COLO829 (cell line): ENCODE measurements around the gene AP4S1.

Source experiments
- DNase-seq: peaks from one replicate; pipeline ENCODE4 v3.0.0; 2012; ENCODE audit warnings: low spot score

AP4S1 gene

GRCh38 chr14:31138301-31138700 lies 112.9 kb downstream of the AP4S1 start:
- DNase-seq: no peak

GRCh38 chr14:31139301-31139847 lies 113.9 kb downstream of the AP4S1 start:
- no peak for DNase-seq

DNA sequence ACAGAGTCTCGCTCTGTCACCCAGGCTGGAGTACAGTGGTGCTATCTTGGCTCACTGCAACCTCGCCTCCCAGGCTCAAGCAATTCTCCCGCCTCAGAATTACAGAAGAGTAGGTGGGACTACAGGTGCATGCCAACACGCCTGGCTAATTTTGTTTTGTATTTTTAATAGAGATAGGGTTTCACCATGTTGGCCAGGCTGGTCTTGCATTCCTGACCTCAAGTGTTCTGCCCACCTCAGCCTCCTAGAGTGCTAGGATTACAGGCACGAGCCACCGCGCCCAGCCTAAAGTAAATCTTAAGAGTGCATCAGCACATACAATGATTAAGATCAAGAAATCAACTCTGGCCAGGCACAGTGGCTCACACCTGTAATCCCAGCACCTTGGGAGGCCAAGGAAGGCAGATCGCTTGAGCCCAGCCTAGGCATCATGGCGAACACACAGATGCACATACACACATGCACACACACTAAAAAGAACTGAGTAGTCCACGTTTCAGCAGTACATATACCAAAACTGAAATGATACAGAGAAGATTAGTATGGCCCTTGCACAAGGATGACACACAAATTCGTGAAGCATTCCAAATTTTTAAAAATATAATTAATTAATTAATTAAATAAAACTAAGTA lies 117.1 kb downstream of the AP4S1 start:
- no peak for DNase-seq
